ENCODE data around the gene CDHR2.

- TF ChIP-seq, protein P1, sequence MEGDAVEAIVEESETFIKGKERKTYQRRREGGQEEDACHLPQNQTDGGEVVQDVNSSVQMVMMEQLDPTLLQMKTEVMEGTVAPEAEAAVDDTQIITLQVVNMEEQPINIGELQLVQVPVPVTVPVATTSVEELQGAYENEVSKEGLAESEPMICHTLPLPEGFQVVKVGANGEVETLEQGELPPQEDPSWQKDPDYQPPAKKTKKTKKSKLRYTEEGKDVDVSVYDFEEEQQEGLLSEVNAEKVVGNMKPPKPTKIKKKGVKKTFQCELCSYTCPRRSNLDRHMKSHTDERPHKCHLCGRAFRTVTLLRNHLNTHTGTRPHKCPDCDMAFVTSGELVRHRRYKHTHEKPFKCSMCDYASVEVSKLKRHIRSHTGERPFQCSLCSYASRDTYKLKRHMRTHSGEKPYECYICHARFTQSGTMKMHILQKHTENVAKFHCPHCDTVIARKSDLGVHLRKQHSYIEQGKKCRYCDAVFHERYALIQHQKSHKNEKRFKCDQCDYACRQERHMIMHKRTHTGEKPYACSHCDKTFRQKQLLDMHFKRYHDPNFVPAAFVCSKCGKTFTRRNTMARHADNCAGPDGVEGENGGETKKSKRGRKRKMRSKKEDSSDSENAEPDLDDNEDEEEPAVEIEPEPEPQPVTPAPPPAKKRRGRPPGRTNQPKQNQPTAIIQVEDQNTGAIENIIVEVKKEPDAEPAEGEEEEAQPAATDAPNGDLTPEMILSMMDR (IDR thresholded peaks at IDR 0.05) = no peak
- TF ChIP-seq POLR2A (IDR thresholded peaks at IDR 0.05) = no peak
These were observed 77.1 kb downstream of the CDHR2 start for GRCh38 chr5:176625966-176626875.

Measured in lower leg skin (tissue), 3 donors.